Vagina (tissue), 2 donors: ENCODE data around the gene RABL6. TPM values are rescaled to one million over a fixed set of nuclear protein-coding genes. Genes with fewer than 3 reads are reported as not detected.

Source experiments
- DNase-seq, 2 donors: peaks; one replicate each; pipeline ENCODE4 v3.0.0-alpha.2; 2017; ENCODE audit errors: extremely low spot score in 2 of 2
- H3K27ac ChIP-seq: fragments of 200-600 bp; sonication (generic); one replicate; pipeline ENCODE4 v1.5.1; 2019
- H3K27me3 ChIP-seq: fragments of 200-600 bp; sonication (generic); one replicate; pipeline ENCODE4 v1.5.1; 2019
- H3K36me3 ChIP-seq, 2 donors: fragments of 200-600 bp; sonication (generic); one replicate each; pipeline ENCODE4 v1.5.1; 2017 to 2019
- H3K4me1 ChIP-seq: fragments of 200-600 bp; sonication (generic); one replicate; pipeline ENCODE4 v1.5.1; 2019
- H3K4me3 ChIP-seq, 2 donors: fragments of 200-600 bp; sonication (generic); 1 replicate in 1 of 2; 2 replicates in 1 of 2; pipeline ENCODE4 v1.5.1; 2016 to 2019
- H3K9me3 ChIP-seq: fragments of 200-600 bp; sonication (generic); one replicate; pipeline ENCODE4 v1.5.1; 2019
- POLR2A ChIP-seq, 2 donors: fragments of 450-650 bp; IDR thresholded peaks; one replicate each; pipeline ENCODE4 v1.6.1; 2017; ENCODE audit warnings: antibody characterized with exemption in 2 of 2, mild to moderate bottlenecking in 2 of 2, moderate library complexity in 2 of 2
- POLR2AphosphoS5 ChIP-seq, 2 donors: sonication (generic); formaldehyde crosslinking; IDR thresholded peaks; one replicate each; pipeline ENCODE4 v1.9.0; 2017; ENCODE audit warnings: antibody characterized with exemption in 2 of 2, mild to moderate bottlenecking in 2 of 2, low read depth in 1 of 2; ENCODE audit not compliant: insufficient read depth in 1 of 2
- intact Hi-C: fragments of 100-400 bp; cut with DNase I; formaldehyde crosslinking; loops from one replicate; pipeline ENCODE4 v1.15.1; 2023
- total RNA-seq: library from RNA; depleted of rRNA; stranded (reverse); fragments of >200 nt; gene quantifications from one replicate; pipeline ENCODE4 v1.2.3, GENCODE V29; 2016
- TF ChIP-seq, protein P1 (sequence below), 3 experiments: fragments of 450-650 bp in 2 of 3; fragments of 200-600 bp in 1 of 3; sonication (generic) in 1 of 3; IDR thresholded peaks; one replicate each; pipeline ENCODE4 v1.5.1; 2017 to 2019; ENCODE audit warnings: antibody characterized with exemption in 3 of 3, mild to moderate bottlenecking in 2 of 3, moderate library complexity in 2 of 3

Gene RABL6
- total RNA-seq, 1 donor from 2014 or later = 31.7 TPM

DNA sequence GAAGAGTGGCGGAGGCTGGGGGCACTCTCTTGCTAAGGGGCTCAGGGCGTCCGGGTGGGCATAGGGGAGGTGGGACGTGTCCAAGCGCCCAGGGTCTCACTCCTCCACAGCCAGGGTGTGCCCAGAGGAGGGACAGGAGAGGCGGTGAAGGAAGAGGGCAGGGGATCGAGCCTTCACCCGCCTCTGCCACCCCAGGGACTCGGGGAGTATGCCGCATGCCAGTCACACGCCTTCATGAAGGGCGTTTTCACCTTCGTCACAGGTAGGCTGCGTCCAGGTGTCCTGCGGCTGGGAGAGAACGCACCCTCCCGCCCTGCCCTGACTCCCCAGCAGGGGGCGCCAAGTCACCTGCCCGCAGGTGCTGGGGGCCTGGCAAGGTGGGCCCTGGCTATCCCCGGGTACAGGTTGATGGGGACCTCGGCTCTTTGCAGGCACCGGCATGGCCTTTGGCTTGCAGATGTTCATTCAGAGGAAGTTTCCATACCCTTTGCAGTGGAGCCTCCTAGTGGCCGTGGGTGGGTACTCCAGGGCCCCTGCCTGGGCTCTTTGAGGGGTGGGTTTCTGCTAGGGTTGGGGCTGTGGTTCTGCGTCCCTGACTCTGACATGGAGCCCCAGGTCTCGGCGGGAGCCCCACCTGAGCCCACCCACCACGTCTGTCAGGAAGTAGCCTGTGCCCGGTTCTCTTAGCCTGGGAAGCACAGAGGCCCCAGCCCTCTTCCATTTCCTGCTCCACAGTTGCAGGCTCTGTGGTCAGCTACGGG lies 16.1 kb upstream of the RABL6 start:
- intact Hi-C loops = loop anchor here (2.0 kb wide), 2 partner anchors 93 to 237 kb away; partner anchors contain the start of gene ABCA2
- Histone ChIP-seq H3K9me3 (no peaks in the 10 kb centered on the region), H3K4me3 (peak overlapping the region; percentile 78 to 79), H3K27me3 (no peaks in the 10 kb centered on the region), H3K4me1 (peaks cover 26% of the 10 kb centered on the region), H3K36me3 (no peaks in the 10 kb centered on the region), H3K27ac (peak overlapping the region; percentile 97)
- TF ChIP-seq, protein P1, sequence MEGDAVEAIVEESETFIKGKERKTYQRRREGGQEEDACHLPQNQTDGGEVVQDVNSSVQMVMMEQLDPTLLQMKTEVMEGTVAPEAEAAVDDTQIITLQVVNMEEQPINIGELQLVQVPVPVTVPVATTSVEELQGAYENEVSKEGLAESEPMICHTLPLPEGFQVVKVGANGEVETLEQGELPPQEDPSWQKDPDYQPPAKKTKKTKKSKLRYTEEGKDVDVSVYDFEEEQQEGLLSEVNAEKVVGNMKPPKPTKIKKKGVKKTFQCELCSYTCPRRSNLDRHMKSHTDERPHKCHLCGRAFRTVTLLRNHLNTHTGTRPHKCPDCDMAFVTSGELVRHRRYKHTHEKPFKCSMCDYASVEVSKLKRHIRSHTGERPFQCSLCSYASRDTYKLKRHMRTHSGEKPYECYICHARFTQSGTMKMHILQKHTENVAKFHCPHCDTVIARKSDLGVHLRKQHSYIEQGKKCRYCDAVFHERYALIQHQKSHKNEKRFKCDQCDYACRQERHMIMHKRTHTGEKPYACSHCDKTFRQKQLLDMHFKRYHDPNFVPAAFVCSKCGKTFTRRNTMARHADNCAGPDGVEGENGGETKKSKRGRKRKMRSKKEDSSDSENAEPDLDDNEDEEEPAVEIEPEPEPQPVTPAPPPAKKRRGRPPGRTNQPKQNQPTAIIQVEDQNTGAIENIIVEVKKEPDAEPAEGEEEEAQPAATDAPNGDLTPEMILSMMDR (IDR thresholded peaks at IDR 0.05) = peak; percentile 59 to 72 (median 70)
- TF ChIP-seq POLR2A (IDR thresholded peaks at IDR 0.05) = no peak
- peak in 1 of 2 donors; percentile 51 for TF ChIP-seq POLR2AphosphoS5 (IDR thresholded peaks at IDR 0.05; ENCODE audit: insufficient read depth in 1 of 2, low read depth in 1 of 2)
- DNase-seq = no peak

DNA sequence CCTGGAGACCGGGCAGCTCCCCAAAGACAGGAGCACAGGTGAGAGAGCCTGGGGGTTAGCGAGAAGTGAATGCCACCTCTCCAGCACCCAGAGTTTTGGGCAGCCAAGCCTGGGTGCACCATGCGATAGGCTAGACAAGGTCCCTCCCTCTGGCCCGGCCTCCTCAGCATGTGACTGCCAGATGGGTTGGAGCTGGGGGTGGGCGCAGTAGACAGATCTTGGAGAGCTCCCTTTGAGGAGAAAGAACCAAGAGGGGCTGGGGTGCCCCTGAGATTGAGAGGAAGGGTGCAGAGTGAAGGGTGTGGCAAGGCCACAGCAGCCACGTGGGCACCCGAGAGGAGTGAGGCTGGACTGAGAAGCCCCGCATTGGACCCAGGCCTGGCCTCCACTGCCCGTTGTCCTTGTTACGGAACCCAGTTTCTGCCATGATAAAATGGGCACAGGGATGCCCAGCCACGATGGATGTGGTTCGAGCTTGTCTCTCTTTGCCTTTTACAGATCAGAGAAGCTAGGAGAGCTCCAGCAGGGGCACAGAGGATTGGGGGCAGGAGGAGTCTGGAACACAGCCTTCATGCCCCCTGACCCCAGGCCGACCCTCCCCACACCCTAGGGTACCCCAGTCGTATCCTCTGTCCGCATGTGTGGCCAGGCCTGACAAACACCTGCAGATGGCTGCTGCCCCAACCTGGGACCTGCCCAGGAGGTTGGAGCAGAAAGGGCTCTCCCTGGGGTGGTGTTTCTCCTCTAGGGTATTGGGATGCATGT lies 15.2 kb upstream of the RABL6 start:
- no peaks in the 10 kb centered on the region for H3K36me3 ChIP-seq
- H3K27me3 ChIP-seq = no peaks in the 10 kb centered on the region
- intact Hi-C loops = no loop called here
- peak overlapping the region; percentile 78 to 79 for H3K4me3 ChIP-seq
- no peak for DNase-seq
- H3K9me3 ChIP-seq = no peaks in the 10 kb centered on the region
- H3K4me1 ChIP-seq = peaks cover 26% of the 10 kb centered on the region
- H3K27ac ChIP-seq = peak overlapping the region; percentile 97
- no peak for TF ChIP-seq POLR2AphosphoS5 (IDR thresholded peaks at IDR 0.05; ENCODE audit: insufficient read depth in 1 of 2, low read depth in 1 of 2)

DNA sequence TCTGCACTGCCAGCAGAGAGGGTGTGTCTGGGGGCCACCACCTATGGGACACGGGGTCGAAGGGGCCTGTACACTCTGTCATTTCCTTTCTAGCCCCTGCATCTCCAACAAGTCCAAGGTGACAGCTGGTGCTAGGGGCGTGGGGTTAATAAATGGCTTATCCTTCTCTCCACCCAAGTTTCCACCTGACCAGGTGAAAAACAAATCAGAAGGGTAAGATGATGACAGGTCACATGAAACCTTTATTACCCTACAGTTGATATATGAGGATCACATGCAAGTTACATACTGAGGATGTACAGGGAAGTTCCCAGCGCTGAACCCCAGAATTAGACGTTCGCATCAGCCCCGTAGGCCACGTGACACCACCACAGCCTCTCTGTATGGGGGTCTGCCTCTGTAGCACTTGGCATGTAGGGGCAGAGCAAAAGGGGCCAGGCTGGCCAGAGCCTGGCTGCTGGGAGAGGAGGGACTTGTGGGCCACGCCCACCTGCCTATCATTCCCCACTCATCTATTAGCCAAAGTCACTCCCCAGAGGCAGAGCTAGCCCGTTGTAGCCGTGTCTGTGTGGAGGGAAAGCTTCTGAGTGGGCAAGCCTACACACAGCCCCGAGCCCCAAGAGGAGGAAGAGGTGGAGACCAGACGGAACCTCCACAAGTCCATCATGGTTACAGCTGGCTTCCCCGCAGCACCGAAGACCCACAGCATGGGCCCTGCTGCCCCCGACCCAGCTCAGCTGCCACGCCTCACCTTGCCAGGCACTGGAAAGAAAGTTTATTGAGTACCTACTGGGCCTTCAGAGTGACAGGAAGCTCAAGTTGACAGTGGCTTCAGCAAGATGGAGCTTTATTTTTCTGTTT lies 14.4 kb upstream of the RABL6 start:
- Histone ChIP-seq H3K9me3 (no peaks in the 10 kb centered on the region), H3K36me3 (no peaks in the 10 kb centered on the region), H3K27ac (no peak overlapping the region), H3K4me3 (no peak overlapping the region), H3K27me3 (no peaks in the 10 kb centered on the region), H3K4me1 (peaks cover 26% of the 10 kb centered on the region)
- intact Hi-C loops = no loop called here
- TF ChIP-seq POLR2AphosphoS5 (IDR thresholded peaks at IDR 0.05; ENCODE audit: insufficient read depth in 1 of 2, low read depth in 1 of 2) = no peak
- TF ChIP-seq, protein P1 (IDR thresholded peaks at IDR 0.05) = no peak
- no peak for TF ChIP-seq POLR2A (IDR thresholded peaks at IDR 0.05)
- no peak for DNase-seq

DNA sequence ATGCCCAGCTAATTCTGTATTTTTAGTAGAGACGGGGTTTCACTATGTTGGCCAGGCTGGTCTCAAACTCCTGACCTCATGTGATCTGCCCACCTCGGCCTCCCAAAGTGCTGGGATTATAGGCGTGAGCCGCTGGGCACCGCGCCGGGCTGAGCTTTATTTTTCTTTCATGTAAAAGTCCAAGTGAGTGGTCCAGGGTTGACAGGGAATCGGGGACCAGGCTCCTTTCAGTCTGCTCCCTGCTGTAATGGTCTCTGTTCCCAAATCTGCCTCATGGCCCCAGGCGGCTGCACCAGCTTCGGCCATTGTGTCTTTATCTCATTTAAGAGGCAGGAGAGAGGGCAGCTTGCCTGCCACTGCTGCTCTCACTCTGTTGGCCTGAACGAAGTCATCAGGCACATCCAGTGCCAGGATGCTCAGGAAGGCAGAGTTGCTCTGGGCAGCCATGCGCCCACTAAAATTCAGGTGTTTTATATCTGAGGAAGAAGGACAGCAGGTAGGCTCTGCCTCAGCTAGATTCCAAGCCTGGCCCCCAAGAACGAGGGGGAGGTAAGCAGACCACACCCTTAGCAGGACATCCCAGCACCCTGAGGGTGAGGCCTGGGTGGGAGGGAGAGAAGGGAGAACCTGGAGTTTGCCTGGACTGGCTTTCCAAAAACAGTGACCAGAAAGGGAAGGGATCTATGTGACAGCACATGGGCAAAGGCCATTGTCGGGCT lies 13.3 kb upstream of the RABL6 start:
- Histone ChIP-seq H3K4me3 (no peak overlapping the region), H3K4me1 (peaks cover 35% of the 10 kb centered on the region), H3K27me3 (no peaks in the 10 kb centered on the region), H3K9me3 (no peaks in the 10 kb centered on the region), H3K27ac (no peak overlapping the region), H3K36me3 (no peaks in the 10 kb centered on the region)
- no peak for DNase-seq
- TF ChIP-seq, protein P1 (IDR thresholded peaks at IDR 0.05) = no peak
- TF ChIP-seq POLR2A (IDR thresholded peaks at IDR 0.05) (no peak), POLR2AphosphoS5 (IDR thresholded peaks at IDR 0.05; ENCODE audit: insufficient read depth in 1 of 2, low read depth in 1 of 2) (no peak)
- intact Hi-C loops = no loop called here

DNA sequence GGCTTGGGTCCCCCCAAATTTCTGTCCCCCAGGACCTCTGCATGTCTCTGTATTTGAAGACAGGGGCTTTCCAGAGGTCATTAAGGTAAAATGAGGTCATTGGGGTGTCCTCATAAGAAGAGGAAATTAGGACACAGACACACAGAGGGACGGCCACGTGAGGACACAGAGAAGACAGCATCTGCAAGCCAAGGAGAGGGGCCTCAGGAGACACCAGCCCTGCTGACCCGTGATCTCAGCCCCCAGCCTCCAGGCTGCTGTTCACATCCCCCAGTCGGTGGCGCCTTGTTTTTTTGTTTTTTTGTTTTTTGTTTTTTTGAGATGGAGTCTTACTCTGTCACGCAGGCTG lies 12.8 kb upstream of the RABL6 start:
- Histone ChIP-seq H3K9me3 (no peaks in the 10 kb centered on the region), H3K4me3 (no peak overlapping the region), H3K27me3 (no peaks in the 10 kb centered on the region), H3K4me1 (peaks cover 39% of the 10 kb centered on the region), H3K36me3 (no peaks in the 10 kb centered on the region), H3K27ac (no peak overlapping the region)
- TF ChIP-seq POLR2AphosphoS5 (IDR thresholded peaks at IDR 0.05; ENCODE audit: insufficient read depth in 1 of 2, low read depth in 1 of 2) = no peak
- intact Hi-C loops = no loop called here
- no peak for DNase-seq
